Measurements from ENCODE around the gene TMIGD2.

TMIGD2 gene

DNA sequence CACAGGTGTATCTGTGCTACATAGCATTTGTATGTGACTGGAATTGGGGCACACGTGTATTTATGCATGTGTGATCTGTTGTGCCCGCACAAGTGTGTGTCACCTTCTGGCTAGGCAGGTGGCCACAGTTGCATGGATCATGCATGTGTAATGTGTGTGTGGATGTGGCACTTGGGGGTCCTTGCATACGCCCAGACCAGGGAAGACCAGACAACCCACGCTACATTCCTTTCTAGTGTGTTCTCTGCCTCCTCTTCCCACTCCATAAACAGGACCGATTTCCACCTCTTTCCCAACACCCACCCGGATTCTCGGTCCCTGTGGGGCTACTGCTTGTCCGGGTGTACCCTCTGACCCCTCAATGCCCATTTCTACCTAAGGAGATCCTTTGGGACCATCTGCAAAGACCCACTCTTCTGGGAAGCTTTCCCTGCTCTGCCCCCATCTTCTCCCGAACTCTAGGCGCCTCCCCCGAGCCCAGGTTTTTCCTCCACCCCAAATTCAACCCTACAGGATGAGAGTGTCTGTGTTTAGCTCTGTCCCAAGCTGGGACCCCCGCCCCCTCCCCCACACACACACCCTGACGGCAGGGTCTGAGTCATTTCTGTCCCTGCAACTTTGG, 24.1 kb upstream of the TMIGD2 start:
- no peak for DNase-seq

DNA sequence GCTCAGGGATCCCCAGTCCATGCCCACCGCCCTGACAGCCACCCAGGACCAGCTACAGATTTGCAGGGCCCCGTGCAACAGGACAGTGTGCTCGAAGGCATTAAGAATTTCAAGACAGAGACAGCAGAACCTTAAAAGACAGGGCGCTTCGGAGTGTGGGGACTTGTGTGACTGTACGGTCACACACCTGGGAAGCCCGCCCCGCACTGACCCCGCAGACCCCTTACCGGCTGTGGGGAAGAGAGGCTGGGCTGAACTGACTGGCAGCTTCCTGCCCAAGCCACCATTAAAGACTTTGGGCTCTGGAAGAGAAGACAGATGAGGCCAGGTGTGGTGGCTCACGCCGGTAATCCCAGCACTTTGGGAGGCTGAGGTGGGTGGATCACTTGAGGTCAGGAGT, 22.0 kb upstream of the TMIGD2 start:
- no peak for DNase-seq

DNA sequence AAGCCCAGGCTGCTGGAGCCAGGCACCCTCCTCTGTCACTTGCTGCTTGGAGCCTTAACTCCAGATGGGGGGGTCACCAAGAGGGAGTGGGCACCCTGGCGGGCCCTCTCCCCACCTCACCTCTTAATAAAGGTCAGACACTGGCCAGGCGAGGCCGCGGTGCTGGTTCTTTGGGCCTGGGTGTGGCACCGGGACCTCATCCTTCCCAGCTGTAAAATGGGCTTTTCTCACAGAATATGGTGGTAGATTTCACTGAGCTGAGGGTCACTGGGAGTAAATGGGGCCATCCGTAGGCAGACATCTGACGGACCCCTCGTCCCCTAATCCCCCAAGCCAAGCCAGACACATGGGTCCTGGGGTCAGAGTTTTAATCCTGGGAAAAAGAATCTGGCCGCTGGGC, 21.5 kb upstream of the TMIGD2 start:
- no peak for DNase-seq

DNA sequence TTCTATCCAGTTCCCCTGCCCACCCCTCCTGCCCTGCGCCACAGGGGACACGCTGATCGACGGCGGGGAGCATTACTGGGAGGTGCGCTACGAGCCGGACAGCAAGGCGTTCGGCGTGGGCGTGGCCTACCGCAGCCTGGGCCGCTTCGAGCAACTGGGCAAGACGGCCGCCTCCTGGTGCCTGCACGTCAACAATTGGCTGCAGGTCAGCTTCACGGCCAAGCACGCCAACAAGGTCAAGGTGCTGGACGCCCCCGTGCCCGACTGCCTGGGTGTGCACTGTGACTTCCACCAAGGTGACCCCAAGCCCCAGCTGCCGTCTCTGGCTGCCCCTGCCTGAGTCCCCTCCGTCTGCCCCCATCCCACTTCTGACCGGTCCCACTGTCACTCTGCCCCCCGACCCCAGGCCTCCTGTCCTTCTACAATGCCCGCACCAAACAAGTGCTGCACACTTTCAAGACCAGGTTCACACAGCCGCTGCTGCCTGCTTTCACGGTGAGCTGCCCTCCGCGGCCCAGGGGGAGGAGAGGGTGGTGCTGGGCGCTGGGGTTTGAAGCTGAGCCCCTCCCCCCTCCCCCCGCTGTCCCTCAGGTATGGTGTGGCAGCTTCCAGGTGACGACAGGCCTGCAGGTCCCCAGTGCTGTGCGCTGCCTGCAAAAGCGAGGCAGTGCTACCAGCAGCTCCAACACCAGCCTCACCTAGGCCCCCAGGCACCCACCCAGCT, 20.9 kb upstream of the TMIGD2 start:
- no peak for DNase-seq

DNA sequence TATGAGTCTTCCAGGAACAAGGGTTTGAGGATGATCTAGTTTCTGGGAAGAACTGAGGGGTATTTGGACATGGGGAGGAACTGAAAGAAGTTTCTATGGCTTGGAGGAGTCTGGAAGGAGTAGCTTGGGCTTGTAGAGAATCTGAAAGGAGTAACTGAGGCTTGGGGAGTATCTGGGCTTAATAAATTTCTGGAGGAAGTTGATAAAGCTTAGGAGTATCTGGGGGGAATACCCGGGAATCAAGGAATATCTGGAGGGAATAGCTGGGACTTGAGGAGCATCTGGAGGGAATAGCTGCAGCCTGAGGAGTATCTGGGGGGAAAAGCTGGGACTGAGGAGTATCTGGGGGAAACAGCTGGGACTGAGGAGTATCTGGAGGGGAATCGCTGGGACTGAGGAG, 18.2 kb upstream of the TMIGD2 start:
- no peak for DNase-seq

DNA sequence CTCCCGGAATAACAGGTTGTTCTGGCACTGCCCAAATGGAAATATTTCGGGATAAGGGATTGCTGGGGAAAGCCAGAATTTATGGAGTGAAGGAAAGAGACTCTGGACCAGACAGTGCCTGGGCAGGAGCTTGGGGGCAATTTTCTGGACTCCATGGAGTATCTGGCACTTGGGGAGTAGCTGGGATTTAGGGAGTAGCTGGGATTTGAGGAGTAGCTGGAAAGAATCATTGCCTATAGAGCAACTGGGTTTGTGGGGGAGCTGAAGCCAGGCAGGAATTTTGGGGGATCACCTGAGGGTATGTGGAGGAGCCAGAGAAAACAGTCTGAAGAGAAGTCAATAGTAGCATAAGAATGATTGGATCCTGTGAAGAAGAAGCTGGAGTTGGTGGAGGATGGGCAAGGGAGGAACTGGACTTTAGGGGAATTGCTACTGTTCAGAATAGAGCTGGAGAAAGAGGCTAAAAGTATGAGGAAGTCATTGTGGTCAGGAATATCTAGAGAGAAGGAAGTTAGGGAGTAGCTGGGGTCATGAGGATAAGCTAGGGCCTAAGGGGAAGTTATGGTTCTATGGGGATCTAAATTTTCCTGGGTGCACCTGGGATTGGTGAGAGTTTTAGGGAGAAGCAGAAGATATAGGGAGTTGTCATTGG, 17.0 kb upstream of the TMIGD2 start:
- DNase-seq = peak in 1 of 2 experiments; percentile 8

DNA sequence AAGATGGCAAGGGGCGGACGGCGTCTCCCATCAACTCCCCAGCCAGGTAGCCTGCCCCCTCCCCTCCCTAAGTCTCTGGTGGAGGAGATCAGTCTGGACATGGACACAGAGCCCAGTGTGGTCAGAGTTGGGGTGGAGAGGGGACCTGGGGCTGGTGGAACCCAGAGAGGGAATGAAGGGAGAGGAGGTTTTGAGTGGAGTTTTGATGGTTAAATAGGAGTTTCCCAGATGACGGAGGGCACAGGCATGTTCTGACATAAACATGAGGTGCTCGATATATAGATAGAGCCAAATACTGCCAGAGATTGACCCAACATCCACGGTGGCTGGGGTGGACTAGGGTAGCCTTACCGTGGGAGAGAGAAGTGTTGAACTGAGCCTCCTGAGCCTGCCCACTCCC, 16.3 kb upstream of the TMIGD2 start:
- no peak for DNase-seq

DNA sequence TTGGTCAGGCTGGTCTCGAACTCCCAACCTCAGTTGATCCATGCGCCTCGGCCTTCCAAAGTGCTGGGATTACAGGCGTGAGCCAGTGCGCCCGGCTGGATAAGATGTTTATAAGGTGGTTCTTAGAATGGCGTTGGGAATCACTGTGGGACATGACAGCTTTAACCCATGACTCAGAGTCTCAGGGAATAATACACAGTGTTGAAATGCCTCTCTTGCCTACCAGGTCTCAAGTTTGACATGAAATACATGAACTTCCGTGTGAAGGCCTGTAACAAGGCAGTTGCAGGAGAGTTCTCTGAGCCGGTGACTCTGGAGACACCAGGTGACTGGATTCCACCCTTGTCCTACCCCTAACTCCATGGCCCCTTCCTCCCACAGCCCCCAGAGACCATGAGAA, 14.8 kb upstream of the TMIGD2 start:
- DNase-seq = no peak

DNA sequence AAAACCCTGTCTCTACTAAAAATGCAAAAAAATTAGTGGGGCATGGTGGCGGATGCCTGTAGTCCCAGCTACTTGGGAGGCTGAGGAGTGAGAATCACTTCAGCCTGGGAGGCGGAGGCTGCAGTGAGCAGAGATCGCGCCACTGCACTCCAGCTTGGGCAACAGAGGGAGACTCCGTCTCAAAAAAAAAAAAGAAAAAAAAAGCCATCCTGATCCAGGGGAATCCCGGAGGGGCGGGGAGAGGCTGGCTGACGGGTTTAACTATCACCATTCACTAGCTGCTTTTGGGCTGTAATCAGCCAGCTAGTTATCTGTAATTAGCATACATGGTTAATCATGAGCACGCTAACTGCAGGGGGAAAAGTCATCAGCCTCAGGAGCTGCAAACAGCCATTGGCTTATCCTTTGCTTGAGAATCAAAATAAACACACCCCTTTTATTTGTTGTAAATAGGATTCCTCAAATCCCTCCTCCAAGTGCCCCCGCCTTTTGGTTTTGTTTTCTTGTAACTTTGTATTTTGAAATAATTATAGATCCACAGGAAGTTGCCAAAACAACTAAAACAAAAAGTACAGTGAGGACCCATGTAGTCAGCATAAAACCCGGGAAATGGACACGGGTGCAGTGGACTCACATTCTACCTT, 11.8 kb upstream of the TMIGD2 start:
- DNase-seq = no peak

DNA sequence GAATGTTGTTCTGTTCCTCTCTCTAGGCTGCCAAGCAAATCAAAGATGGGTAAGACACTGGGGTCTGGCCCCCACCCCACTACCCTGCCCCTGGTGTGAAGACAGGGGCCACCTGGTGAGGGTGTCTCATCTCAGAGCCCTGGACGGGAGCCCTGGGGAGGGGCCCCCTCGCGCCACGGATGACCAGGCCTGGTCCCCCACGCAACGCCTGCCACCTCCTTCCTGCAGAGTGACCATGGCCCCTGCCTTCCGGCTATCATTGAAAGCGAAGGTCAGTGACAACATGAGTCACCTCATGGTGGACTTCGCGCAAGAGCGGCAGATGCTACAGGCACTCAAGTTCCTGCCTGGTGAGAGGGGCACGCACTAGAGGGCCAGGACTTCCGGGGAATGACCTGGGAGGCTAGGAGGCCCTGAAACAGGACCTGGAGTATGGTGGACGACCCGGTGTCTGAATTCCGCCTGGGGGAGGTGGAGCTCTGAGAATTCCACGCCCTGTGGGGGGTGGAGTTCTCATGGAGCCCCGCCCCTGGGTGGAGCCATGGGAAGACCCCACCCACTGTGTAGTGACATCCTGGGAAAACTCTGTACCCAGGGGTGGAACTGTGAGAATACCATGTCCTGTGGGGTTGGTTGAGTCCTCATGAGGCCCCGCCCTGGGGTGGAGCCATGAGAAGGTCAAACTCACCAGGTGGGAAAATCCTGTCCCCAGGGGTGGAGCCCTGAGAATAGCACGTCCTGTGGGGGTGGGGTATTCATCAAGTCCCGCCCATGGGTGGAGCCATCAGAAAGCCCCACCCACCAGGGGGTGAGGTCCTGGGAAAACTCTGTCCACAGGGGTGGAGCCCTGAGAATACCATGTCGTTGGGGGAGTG, 8.3 kb upstream of the TMIGD2 start:
- no peak for DNase-seq

DNA sequence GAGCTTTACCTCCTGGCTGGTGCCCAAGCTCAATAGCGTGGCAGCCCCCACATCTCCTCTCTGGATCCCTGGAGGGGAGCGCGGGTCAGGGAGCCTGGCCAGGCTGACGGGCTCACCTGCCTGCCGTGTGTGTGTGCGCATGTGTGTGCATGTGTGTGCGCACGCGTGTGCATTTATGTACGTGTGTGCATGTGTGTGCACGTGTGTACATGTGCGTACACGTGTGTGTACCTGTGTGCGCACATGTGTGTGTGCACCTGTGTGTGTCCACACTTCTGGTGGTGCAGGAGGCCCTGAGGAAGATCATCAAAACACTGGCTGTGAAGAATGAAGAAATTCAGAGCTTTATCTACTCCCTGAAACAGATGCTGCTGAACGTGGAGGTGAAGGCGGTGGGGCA, 3.5 kb upstream of the TMIGD2 start:
- DNase-seq = no peak

DNA sequence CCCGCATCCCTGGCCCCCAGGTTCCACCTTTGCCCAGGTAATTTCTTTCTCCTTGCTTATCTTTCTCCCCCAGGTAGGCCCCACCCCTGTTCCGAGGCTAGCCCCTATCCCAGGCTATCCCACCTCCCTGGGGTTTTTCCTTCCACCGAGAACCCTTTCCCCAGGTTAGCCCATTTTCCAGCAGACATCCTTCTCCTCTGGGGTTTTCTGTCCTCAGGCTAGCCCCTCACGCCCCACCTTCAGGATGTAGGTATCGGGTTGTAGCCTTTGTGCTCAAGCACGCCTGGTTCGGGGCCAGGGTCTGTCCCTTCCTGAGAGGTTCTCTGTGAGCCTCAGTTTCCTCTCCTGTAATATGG, 3.0 kb upstream of the TMIGD2 start:
- no peak for DNase-seq

DNA sequence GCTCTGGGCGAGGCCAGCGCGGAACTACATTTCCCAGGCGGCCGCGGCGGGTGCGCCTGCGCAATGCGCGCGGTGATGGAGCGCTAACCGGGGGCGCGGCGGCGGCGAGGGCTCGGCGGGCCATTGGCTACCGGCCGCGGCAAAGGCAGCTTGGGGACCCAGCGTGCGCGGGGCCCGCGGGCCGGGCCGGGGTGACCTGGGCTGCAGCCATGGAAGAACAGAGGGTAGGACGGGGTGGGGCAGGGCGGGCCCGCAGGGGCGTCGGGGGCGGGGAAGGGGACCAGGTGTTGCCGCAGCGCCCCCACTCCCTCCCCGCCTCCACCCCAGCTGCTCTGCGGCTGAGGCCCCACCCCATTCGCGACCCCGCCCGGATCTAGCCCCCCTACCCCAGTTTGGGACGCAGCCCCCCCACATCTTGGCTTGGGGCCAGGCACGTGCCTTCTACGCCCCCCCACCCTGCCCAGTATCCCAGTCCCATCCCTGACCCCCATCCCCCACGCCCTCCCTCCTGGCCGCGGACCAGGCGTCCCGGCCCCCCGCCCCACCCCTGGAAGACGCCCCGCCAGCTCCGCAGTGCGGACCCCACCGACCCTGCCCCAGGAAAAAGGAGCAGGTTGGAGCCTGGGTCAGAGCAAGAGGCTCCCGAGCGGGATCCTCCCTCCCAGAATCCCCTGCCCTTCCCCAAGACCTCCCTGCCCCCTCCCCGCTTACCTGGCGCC, 2.5 kb upstream of the TMIGD2 start, which contains the start of gene FSD1:
Gene FSD1 (plus strand): TSS at position 61 of the 719 bp plus-strand sequence. CDS start 149 bp downstream, at position 210.
- DNase-seq = no peak

DNA sequence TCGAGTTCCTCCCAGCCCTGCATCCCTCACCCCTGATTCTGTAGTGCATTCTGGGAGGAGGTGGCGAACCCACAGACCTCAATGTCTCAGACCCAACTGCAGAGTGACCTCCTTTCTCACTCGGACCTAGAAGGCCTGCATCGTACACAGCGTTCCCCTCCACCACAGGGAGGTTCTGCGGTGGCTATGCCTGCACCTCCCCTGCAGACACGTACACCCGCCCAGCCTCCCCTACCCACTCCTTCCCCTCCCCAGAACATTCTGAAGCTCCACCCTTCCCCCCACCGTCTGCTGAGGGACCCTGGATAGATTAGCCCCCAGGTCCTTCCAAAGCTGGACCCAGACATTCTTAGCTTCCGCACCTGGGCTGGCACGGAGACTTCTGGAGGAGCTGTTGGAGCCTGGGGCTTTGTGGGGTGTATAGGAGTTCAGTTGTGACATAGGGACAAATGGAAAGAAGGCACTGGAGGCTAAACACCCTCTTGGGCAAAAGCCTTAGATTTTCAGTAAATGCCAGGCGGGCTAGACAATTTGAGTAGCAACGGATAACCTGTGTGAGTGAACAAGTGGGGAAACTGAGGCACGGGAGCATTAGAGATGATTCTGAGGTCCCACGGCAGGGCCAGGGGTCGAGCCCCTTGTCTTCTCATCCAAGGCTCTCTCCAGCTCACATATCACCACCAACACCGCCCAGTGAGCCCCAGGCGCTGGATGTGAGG, 1.8 kb upstream of the TMIGD2 start:
- no peak for DNase-seq

DNA sequence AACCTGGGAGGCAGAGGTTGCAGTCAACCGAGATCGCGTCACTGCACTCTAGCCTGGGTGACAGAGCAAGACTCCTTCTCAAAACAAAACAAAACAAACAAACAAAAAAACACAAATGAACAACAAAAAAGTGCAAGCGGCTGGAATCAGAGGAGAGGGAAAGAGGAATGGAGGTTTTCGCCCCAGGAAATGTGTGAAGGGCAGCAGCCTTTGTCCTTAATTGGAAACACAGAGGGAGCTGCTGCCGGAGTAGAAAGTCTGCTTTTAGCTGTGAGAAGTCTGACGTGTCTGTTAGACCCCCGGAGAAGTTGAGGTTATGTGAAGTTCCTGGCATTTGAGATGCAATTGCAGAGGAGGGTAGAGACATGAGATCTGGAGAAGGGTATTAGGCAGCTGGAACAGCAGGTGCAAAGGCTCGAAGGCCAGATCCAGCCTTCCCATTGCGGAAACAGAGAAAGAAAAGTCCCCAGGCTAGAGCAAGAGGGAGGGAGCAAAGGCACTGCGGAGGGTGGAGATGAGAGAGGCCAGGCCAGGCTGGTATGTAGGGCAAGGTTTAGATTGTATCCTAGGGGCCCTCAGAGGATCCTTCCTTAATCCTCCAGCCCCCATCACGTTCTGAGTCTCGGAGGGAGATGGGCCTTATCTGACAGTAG, 473 bp downstream of the TMIGD2 start:
- no peak for DNase-seq

DNA sequence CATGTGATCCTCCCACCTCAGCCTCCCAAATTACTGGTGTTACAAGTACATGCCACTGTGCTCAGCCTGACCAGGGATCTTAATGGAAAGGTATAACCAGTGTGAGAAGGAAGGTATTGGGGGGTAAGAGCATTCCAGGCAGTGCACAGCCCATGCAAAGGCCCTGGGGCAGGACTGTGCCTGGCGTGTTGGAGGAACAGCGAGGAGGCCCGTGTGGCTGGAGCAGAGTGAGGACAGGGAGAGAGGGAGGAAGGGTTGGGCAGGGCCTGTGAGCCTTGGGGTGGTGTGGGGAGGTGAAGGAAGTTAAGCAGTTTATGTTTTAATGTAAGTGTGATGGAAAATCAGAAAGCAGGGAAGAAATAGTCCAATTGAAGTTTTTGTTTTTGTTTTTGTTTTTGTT, 1.6 kb downstream of the TMIGD2 start:
- no peak for DNase-seq

DNA sequence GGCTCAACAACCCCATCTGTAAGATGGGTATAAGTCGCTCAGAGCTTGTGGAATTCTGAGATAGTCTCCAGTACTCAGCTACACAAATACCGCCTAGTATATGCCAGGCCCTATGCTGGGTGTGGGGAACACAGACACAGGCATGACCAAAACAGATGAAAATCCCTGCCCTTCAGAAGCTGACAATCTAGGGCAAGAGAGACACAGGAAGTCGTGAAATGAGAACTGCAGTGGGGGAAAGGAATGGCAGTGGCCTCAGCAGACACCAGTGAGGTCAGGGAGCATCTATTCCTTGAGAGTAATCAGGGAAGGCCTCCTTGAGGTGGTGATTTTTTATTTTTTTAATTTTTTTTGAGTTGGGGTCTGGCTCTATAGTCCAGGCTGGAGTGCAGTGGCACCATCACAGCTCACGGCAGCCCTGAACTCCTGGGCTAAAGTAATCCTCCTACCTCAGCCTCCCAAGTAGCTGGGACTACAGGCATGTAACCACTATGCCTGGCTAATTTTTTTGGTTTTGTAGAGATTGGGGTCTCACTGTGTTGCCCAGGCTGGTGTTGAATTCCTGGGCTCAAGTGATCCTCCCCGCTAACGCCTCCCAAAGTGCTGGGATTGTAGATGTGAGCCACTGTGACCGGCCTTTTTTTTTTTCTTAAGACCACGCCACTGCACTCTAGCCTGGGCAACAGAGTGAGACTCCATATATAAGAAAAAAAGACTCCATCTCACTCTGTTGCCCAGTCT, 3.2 kb downstream of the TMIGD2 start:
- DNase-seq = no peak

DNA sequence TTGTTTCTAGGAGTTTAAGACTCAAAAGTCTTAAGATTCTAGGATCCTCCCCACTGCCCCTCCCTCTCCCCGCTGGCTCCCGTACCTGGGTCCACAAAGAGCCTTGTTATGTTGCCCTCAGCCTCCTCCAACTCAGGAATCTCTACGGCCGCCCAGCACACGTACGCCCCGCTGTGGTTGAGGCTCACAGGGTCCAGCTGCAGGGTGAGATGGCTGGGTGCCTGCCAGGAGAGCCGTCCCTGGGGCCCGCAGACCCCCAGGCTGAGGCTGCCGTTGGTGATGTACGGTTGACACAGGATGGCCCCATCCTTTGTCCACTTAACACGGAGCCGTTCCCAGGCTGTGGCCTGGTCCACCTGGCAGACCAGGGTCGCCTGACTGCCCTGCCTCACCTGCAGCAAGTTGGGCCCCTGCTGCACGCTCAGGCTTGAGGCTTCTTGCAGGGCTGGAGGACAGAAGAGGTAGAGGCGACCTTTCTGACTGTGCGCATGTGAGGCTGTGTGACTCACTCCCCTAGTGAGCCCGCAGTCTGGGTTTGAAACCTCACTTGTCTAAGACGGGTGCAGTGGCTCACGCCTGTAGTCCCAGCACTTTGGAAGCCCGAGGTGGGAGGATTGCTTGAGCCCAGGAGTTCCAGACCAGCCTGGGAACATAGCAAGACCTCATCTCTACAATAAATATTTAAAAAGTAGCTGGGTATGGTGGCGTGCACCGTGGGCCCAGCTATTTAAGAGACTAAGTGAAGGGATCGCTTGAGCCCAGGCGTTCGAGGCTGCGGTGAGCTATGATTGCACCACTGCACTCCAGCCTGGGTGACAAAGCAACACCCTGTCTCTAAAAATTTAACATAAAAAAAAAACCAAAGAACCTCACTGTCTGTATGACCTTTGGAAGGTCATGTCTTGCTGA, 4.0 kb downstream of the TMIGD2 start:
- DNase-seq = no peak

All from AML-193 (cell line).